Skeletal muscle cell (primary cell): ENCODE results near the gene TNFRSF13B.
"Not testable (repeated sequence)": the region's sequence is repeated elsewhere in the genome, so short reads cannot be mapped to it uniquely, and the experiment has no call there.

ENCODE experiments used
- DNase-seq: peaks from one replicate; pipeline ENCODE4 v3.0.0-alpha.2; 2010; ENCODE audit warnings: low read depth
- H3K4me3 ChIP-seq: 2 replicates; pipeline ENCODE4 v1.5.1; 2011; ENCODE audit warnings: low read depth, mild to moderate bottlenecking, control low read depth, low read length, moderate library complexity

TNFRSF13B gene

DNA sequence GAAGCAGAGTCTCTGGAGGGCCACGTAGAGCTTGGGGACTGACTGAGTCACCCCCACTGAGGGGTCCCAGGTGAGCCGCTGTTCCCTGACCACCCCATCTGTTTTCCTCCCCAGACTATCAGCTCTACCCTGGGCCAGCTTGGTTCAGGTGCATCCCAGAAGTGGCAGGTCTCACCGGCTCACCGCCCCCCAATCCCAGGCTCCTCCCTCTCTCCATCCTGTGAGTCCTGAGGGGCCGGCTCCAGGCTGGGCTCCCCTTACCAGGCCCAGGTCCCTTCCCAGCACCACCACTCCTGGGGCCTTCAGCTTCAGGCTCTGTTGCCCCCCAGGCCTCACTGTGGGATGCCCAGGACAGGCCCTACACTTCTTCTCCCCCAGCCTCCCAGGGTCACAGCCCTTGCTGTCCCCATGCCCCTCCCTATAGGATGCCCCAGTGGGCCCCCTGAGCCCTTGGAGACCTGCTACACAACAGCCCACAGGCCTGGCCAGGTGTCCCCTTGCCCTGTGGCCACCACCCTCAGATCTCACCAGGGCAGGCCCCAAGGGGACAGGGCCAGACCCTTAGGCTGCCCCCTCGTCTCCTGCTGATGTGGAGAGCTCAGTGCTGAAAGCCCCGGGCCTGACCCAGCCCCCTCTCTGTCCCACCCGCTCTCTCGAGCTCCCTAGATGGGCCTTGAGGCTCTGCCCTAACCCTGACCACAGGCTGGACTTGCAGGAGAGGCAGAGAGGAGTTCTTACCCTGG is 40.4 kb downstream of the TNFRSF13B start:
- H3K4me3 ChIP-seq = no peak overlapping the region
- DNase-seq = no peak

DNA sequence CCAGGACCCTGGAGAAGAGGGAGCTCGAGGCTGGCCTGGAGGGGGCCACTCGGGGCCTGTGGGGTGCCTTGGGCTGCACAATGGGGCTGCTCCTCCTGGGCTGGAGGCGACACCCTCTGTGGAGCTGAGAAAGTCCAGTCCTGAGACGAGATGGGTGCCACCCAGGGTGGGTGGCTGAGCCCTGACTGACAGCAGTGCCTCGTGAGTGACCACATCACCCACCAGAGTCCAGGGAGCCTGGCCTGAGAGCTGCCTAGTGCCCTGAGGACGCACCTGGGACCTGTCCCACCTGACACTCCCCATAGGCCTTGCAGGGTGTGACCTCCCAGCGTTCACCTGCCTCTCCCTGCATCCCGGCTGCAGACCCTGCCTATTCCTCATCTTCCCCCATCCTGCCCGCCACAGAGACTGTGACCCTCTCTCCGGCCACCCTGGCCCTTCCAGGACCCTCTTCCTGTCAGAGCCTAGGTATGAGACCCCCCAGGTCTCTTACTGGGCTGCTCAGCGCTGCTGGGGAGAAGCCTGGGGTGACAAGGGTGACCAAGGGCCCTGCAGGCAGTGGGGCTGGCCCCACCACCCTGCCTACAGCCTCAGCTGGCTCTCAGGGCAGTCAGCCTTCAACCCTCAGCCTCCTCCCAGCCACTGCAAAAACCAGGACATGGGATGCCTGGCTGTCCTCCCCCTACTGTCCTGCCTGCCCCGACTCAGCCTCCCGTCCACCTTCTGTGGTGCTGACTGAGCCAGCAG is 41.2 kb downstream of the TNFRSF13B start:
- no peak overlapping the region for H3K4me3 ChIP-seq
- DNase-seq = no peak

GRCh38 chr17:16929757-16930520 is 42.0 kb downstream of the TNFRSF13B start:
- no peak for DNase-seq
- H3K4me3 ChIP-seq = no peak overlapping the region

DNA sequence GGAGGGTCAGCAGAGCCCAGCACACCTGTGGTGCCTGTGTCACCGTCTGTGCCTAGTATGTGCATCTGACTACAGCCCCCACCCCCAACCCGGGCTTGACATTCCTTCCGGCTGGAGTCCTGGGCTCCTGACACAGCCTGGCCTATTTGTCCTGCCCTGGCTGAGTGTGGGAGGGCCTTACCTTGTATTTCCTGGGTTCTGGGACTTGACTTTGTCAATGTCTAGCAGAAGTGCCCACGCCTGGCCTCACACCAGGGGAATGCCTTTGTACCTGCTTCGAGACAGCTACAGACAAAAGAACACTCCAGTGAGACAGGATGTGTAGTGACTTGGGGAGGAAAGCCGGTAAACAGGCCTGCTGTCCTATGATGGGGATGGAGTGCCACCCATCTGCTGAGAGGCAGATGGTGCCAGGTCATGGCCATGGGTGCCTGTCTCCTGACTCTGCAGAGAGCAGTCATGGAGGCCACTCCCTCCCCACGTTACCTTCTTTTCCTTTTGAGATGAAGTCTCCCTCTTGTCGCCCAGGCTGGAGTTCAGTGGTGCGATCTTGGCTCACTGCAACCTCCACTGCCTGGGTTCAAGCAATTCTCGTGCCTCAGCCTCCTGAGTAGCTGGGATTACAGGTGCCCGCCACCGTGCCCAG is 42.8 kb downstream of the TNFRSF13B start:
- DNase-seq = no peak
- H3K4me3 ChIP-seq = no peak overlapping the region

DNA sequence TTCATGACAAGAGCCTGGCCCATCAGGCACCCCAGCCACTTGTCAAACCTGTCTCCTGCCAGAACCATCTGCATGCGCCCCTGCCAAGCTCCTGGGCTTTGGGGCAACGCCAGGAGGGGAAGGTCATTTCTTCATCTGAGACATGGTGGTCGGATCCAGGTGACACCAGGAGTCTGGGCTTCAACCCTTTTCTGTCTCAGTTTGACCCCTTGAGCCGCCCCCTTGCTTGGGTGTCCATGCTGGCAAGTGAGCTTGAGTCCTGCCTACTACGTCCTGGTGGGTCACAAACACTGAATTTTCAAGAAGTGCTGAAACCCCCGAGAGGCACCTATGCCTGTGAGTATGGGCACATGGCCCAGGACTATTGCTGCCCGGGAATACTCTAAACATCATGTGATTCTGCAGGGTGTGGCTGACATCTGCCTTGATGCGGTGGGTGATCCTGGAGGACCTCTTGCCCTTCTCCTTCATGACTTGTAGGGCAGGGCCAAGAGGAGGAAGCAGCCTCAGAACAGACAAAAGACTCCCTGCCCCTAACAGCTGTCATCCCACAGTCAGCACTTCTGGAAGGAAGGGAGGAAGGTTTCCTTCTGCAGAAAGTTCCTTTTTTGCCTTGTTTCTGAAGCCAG is 43.4 kb downstream of the TNFRSF13B start:
- no peak overlapping the region for H3K4me3 ChIP-seq
- no peak for DNase-seq

DNA sequence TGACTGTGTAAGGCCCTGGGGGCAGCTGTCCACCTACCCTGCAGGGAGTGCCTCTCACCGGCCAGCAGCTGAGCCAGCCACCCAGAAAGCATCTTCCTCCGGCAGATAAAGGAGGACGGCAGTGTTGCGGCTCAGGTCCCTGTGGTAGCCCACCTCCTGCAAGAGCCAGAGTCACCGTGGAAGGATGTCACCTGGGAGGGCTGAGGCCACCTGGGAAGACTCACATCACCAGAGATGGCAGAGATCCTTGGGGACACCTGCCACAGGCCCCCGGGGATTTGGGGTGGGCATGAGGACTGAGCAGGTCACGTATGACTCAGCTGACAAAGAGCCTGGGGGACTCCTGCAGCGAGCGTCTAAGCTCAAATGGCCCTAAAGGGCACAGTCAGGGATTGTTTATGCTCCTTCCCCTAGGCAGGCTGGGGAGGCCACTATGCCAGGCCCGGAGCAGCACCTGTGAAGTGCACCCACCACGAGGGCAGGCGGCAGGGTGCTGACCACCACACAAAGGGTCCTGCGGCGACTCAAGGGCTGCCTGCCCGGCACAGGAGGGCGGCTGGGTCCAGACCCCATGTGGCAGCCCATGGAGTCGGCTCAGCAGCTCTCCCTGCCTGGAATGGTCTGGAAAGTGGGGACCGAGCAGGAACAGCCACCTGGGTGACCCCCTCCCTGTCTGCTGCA is 44.1 kb downstream of the TNFRSF13B start:
- DNase-seq = no peak
- H3K4me3 ChIP-seq = no peak overlapping the region

GRCh38 chr17:16926571-16927451 is 45.1 kb downstream of the TNFRSF13B start:
- DNase-seq = no peak
- H3K4me3 ChIP-seq = no peak overlapping the region

DNA sequence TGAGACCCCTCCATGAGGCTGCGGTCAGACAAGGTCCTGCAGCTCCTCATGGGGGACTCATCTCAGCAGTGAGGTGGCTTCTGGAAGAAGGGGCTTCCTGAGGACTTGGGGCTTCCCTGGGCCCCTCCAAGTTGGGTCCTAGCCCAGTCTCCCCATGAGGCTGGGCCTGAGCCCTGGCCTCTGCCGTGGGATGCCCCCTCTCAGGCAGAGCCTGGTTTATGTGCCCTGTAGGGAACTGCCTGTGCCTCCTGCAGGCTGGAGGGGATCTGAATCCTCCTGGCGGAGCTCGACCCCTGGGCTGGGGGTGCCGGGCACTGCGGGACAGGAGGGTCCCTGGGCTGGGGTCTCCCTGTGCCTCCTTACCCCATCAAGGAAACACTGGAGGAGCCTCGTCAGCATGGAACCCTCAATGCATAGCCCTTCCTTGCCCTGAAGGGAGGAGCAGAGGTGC is 45.8 kb downstream of the TNFRSF13B start:
- no peak for DNase-seq
- H3K4me3 ChIP-seq = no peak overlapping the region

GRCh38 chr17:16925461-16926060 is 46.4 kb downstream of the TNFRSF13B start:
- DNase-seq = no peak
- no peak overlapping the region for H3K4me3 ChIP-seq

DNA sequence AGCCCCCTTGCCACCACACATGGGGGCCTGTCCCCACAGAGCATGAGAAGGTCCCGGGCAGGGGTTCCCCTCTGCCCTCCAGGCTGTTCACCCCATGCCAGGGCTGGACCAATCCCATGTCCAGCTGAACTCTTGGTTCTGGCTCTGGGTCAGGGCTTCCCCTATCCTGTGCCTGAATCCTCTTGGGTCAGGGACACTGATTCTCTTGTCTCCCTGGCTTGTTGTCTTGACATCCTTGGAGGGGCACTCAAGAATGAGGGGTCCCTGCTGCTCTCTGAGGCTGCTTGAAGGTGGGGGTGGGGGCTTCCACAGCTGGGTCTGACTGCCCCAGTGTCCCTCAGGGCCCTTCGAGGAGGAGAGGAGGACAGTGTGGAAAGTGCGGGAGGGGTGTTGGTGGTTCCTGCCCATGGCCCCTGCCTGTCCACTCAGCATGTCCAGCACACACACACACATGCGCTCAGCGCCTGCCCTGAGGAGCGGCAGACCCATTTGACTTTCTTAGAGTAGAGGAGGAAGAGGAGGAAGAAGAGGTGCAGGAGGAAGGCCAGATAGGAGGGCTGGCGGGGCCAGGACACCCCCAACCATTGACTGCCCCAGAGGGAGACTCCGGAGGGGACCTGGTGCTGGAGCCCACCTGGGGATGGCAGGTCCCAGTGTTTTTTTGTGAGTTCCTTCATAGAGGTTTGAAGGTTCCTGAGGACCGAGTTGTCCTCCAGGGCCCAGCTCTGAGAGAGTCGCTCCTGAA is 47.0 kb downstream of the TNFRSF13B start:
- no peak overlapping the region for H3K4me3 ChIP-seq
- DNase-seq = no peak

- DNase-seq = no peak
- H3K4me3 ChIP-seq = no peak overlapping the region
Observed at GRCh38 chr17:16923904-16924695, 47.8 kb downstream of the TNFRSF13B start.

DNA sequence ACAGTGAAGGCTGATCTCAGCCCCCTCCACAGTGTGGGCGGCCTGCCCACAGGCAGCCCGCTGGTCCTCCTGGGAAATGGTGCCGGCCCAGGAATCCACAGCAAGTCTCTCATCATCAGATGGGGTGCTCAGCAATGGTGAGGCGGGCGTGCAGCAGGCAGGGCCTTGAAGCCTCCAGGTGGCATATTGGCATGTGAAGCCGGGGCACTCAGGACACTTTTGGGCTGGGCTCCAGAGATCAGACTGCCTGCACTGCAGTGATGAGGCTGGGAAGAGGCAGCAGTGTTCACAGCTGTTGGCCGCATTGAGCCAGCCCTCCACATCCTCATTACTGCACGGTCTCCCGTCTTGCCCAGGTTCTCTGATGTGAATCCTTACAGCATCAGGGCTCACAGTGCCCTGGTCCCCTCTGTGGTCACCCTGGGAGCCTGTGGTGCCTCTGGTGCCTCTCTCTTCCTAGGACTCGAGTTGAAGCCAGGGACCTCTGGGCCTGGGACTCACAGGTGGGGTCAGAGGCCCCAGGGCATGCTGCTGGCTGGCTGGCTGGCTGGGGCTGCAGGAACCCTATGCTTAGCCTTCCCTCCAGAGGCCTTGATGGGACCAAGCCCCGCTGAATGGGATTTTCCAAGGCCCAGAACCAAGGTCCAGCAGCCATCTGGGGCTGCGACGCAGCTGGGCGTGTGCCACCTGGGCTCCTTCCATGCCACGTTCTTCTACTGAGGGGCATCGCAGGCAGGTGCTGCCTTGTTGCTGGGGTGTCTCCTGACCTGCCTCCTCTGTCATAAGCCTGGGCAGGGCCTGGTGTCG is 48.6 kb downstream of the TNFRSF13B start:
- no peak overlapping the region for H3K4me3 ChIP-seq
- no peak for DNase-seq

DNA sequence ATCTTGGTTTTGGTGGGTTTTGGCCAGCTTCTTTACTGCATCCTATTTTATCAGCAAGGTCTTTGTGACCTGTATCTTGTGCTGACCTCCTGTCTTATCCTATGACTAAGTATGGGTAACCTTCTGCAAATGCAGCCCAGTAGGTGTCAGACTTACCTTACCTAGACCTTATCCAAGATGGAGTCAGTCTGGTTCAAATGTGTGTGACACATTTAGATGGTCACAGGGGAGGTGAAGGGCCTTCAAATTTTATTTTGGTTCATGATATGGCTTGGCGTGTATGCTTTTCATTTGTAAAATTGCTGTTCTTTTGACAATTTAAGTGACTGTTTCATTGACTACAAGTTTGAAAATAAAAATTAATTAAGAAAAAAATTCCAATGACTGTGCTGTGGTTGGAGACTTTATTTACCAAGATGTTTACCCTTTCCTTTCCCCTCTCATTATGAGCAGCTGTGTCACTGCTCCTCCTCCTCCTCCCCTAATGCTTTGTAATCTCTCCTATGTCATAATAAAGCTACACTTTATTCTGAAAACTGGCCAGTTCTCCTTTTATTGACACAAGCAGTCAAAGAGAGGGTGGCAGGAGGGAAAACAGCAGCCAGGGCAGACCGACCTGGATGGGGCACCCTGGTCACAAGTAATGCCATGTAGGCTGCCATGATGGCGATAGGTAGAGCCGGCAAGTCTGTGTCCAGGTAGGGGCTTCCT is 49.4 kb downstream of the TNFRSF13B start:
- no peak overlapping the region for H3K4me3 ChIP-seq
- no peak for DNase-seq

- DNase-seq, H3K4me3 ChIP-seq: not testable (repeated sequence)
Observed at GRCh38 chr17:16921451-16921850, 50.5 kb downstream of the TNFRSF13B start.

GRCh38 chr17:16920628-16921020 is 51.3 kb downstream of the TNFRSF13B start:
- no peak for DNase-seq
- no peak overlapping the region for H3K4me3 ChIP-seq
